Stimulated activated CD4-positive, alpha-beta T cell treated with anti-CD3 and anti-CD28 coated beads, Interleukin-2, amount 100 ng/mL, for 48 hours (primary cell): ENCODE results near the gene TTC3.

ENCODE experiments used
- DNase-seq, 2 donors: peaks; one replicate each; pipeline ENCODE4 v3.0.0-alpha.2; 2020

TTC3 gene

GRCh38 chr21:37226041-37226920 is 153.2 kb downstream of the TTC3 start:
- no peak for DNase-seq

- DNase-seq = no peak
Observed at GRCh38 chr21:37227071-37228002, 154.3 kb downstream of the TTC3 start.

GRCh38 chr21:37228003-37228400 is 154.9 kb downstream of the TTC3 start:
- no peak for DNase-seq

- no peak for DNase-seq
Observed at GRCh38 chr21:37230632-37231248, 157.7 kb downstream of the TTC3 start.

DNA sequence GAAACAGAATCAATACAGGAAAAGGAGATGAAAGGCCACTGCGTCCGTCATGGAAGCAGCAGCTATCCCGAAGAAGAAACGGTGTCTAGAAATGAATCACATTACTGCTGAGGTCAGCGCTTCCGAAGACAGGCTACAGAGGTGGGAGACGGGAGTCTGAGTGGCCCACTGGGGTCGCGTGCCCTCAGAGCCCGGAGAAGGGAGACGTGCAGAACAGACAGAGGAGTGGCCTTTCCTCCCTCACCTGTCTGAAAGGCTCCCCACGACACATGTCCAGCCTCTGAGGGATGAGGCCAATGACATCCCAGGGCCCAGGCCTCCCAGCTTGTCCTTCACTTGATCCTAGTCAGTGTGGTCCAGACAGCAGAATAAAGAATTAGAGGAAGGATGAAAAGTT is 158.2 kb downstream of the TTC3 start:
- no peak for DNase-seq

GRCh38 chr21:37231671-37232070 is 158.6 kb downstream of the TTC3 start:
- no peak for DNase-seq

- DNase-seq = no peak
Observed at GRCh38 chr21:37232274-37233018, 159.4 kb downstream of the TTC3 start.

DNA sequence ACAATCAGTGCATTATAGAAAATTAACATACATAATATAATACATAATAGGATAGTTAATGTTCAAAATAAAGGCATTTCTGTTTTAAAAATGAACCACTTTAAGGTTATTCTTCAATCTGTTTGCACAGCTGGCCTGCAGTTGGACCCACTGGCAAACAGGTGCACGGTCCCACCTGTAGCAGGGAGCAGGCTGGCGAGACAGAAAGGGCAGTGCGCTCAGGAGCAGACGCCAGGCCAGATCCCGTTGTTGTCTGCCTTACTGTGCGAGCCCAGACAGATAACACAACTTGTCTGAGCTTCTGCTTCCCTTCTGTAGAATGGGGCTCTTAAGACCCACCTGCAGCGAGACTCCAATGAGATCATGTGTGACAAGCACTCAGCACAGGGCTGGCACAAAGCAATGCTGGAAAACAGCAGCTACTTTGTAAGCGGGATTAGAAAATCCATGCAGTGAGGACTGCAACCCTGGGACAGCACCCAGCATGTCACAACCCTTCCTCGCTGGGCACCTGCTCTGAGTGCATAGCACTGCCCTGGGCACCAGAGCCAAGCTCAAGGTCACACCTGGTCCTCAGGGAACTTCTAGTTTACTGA is 160.6 kb downstream of the TTC3 start:
- no peak for DNase-seq

DNA sequence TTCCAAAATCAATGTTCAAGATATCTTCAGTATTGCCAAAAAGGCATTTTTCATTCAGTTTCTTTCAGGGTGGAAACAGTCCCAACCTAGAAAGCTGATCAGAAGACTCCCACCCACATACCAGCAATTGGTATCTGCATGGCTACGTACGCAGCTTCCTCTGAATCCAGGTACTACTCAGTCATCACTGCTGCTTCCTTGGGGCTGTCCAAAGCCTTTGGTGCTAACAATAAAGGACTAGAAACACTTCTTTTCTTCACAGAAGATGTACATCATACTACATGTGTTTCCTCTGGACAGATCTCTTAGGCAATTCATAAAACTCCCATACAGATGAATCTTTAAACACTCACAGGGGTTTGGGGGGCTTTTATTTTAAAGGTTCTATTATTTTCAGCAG is 164.3 kb downstream of the TTC3 start:
- DNase-seq = no peak

DNA sequence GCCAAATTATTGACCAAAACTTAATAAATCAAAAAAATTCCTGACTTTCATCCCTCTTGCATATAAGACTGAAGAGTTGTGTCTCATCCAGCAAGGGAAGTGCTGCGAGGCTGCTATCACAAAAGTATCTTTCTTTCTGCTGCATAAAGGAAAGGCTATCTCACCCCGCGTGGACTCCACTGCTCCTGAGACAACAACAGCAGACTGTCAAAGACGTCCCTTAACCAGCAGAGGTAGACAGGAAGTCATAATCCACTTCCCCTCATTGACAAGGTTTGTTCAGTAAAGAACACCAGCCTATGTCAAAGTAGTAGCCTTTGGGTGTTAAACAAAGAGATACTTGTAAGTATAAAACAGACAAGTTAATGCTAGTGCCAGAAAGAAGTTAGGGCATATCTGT is 164.7 kb downstream of the TTC3 start:
- no peak for DNase-seq

DNA sequence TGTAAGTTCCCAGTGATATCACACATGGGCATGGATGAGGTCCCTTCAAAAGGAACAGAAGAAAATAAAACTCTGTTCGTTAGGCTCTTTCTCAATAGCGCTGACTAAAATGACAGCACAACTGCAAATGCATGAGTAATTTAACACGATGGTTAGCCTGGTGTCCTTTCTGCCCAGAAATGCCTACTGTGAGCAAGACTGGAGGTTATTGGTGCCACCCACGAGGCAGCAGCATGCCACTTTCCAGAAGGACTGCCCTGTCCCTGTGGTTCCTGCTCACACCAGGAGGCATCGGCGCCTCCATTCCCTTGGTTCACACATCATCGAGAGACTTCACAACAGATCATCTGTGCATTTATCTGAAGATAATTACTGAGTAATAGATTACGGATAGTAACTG is 167.9 kb downstream of the TTC3 start:
- no peak for DNase-seq

- no peak for DNase-seq
Observed at GRCh38 chr21:37241426-37241825, 168.4 kb downstream of the TTC3 start.

GRCh38 chr21:37243961-37244360 is 170.9 kb downstream of the TTC3 start:
- no peak for DNase-seq

DNA sequence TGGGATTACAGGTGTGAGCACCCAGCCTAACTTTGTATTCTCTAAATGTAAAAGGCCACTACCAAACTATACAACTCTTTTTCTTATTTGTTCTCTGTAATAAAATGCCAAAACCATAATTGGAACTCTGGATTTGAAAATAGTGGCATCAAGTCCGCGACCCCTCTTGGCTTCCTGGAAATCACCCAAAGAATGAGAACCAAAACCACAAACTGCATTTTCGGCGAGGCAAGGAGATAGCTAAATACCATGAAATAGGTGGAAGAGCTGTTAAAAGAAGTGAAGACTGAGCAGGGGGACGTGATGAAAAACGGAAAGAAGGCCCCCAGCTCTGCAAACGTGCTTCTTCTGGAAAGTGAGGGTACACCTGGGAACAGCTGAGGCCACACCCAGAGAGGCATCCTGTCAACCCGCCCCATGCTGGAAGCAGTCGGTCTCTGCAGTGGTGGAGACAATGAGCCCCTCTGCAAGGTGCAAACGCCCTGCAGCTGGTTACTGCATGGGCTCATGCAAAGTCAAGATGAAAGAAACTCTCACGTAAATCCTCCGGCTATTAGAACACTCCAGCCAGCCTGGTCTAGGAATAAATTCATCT is 171.5 kb downstream of the TTC3 start:
- DNase-seq = no peak

DNA sequence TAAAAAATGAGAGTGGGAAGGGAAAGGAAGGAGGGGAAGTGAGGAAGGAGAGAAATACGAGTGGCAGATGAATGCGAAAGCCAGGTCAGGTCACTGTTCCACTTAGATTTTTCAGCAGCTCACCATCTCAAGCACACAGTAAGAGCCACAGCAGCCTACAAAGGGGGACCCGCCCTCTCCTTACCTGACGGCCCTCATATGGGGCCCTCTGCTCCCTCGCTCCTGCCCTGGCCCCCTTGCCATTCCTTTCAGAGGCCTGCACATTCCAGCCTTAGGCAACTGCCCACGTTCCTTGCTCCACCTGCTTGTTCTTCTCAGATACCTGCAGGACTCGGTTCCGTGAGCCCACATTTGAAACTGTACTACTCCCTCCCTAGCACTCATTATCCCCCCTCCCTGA is 172.1 kb downstream of the TTC3 start:
- DNase-seq = no peak

DNA sequence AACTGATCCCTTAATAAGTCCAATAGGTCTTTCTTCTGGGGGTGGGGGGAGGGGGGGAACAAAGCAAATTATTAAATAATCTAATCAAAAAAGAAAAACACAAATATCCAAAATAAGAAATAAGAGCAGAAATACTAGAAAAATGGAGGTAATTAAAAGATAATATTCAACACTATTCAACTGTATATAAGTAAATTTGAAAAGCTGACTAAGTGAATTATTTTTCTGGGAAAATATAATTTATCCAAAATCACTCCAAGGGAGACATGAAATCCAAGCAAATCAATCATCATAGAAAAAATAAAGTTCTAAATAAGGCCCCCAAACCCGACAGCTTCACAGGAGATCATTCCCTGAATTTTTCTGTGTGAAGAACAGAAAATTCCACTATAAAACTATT is 175.2 kb downstream of the TTC3 start:
- DNase-seq = no peak

GRCh38 chr21:37249112-37249904 is 176.3 kb downstream of the TTC3 start:
- DNase-seq = no peak

GRCh38 chr21:37251294-37251634 is 178.2 kb downstream of the TTC3 start:
- no peak for DNase-seq
